MCF 10A (cell line): Measurements from ENCODE around the gene DIP2C. TPM values are rescaled to one million over a fixed set of nuclear protein-coding genes. Genes with fewer than 3 reads are reported as not detected.
"Not testable (repeated sequence)": the region's sequence is repeated elsewhere in the genome, so short reads cannot be mapped to it uniquely, and the experiment has no call there.

Experiments used
- BruUV-seq: library from RNA; stranded (reverse); fragments of 400-500 nt; replicated peaks from 2 replicates; lab custom pipeline; 2021; lab: Mats Ljungman, UMichigan
- CTCF ChIA-PET: fragments of 300-600 bp; sonication (Branson Sonifier 250); formaldehyde crosslinking; extraction: SDS; loops from one replicate; lab custom pipeline; 2021; ENCODE audit warnings: antibody characterized with exemption, inconsistent platforms; lab: Yijun Ruan, JAX
- POLR2A ChIA-PET: fragments of 300-600, 350-650 bp; sonication (Branson Sonifier 250); formaldehyde crosslinking; extraction: SDS; loops from one replicate; lab custom pipeline; 2020; ENCODE audit warnings: antibody characterized with exemption, inconsistent platforms; lab: Yijun Ruan, JAX
- DNase-seq: peaks from one replicate; pipeline ENCODE4 v3.0.0-alpha.2; 2018; ENCODE audit not compliant: unreplicated experiment
- H3K27ac Mint-ChIP-seq: one replicate; pipeline ENCODE4 v1.8.0; 2022; ENCODE audit warnings: mild to moderate bottlenecking, low read depth, mixed read lengths; ENCODE audit not compliant: unreplicated experiment
- H3K27me3 Mint-ChIP-seq: one replicate; pipeline ENCODE4 v1.8.0; 2022; ENCODE audit warnings: mixed read lengths; ENCODE audit not compliant: insufficient read depth, unreplicated experiment
- H3K36me3 Mint-ChIP-seq: one replicate; pipeline ENCODE4 v1.8.0; 2022; ENCODE audit warnings: mild to moderate bottlenecking, moderate library complexity, mixed read lengths; ENCODE audit not compliant: insufficient read depth, unreplicated experiment
- H3K4me1 Mint-ChIP-seq: one replicate; pipeline ENCODE4 v1.8.0; 2022; ENCODE audit warnings: mixed read lengths; ENCODE audit not compliant: insufficient read depth, unreplicated experiment
- H3K4me3 Mint-ChIP-seq: one replicate; pipeline ENCODE4 v1.8.0; 2022; ENCODE audit warnings: mild to moderate bottlenecking, moderate library complexity, mixed read lengths; ENCODE audit not compliant: unreplicated experiment
- H3K9me3 Mint-ChIP-seq: one replicate; pipeline ENCODE4 v1.8.0; 2022; ENCODE audit warnings: mixed read lengths; ENCODE audit not compliant: unreplicated experiment
- intact Hi-C: fragments of 100-400 bp; cut with micrococcal nuclease; formaldehyde crosslinking; loops from 2 replicates; pipeline ENCODE4 v1.14.1; 2022
- total RNA-seq: library from RNA; stranded (reverse); gene quantifications from 2 replicates; pipeline ENCODE4 v1.2.3, GENCODE V29; 2022
- TF ChIP-seq, protein P1 (sequence below): fragments of 200-600 bp; IDR thresholded peaks from one replicate; pipeline ENCODE4 v1.8.0; 2022; ENCODE audit warnings: antibody characterized with exemption, mild to moderate bottlenecking; ENCODE audit not compliant: unreplicated experiment

The DIP2C gene
- total RNA-seq, 1 experiment from 2014 or later = 0.37 TPM

DNA sequence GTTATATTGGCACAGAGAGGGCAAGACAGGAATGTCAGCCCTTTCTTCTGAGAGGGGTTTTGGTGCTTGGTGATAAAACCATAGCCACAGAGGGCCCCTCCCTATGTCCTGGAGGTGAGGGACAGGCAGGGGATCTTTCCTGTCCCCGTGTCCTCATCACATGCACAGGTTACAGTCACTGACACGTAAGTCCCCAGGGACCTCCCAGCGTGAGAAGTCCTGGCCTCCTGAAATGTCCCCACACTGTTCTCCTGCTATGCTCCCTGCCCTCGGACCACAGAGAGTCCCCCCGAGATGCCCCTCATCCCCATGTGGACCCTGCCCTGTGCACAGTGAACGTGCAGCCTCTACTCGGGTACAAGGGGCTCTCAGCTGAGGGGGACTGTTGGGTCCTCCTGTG, 293.8 kb downstream of the DIP2C start:
- intact Hi-C loops = no loop called here
- no peak overlapping the region for H3K27ac Mint-ChIP-seq
- no peak overlapping the region for H3K4me3 Mint-ChIP-seq
- H3K36me3 Mint-ChIP-seq = no peaks in the 10 kb centered on the region
- POLR2A ChIA-PET = no interaction called here
- no peak for DNase-seq
- no peaks in the 10 kb centered on the region for H3K9me3 Mint-ChIP-seq
- CTCF ChIA-PET = no interaction called here
- H3K27me3 Mint-ChIP-seq = no peaks in the 10 kb centered on the region
- no TSS peak for BruUV-seq
- TF ChIP-seq, protein P1, sequence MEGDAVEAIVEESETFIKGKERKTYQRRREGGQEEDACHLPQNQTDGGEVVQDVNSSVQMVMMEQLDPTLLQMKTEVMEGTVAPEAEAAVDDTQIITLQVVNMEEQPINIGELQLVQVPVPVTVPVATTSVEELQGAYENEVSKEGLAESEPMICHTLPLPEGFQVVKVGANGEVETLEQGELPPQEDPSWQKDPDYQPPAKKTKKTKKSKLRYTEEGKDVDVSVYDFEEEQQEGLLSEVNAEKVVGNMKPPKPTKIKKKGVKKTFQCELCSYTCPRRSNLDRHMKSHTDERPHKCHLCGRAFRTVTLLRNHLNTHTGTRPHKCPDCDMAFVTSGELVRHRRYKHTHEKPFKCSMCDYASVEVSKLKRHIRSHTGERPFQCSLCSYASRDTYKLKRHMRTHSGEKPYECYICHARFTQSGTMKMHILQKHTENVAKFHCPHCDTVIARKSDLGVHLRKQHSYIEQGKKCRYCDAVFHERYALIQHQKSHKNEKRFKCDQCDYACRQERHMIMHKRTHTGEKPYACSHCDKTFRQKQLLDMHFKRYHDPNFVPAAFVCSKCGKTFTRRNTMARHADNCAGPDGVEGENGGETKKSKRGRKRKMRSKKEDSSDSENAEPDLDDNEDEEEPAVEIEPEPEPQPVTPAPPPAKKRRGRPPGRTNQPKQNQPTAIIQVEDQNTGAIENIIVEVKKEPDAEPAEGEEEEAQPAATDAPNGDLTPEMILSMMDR = no peak
- H3K4me1 Mint-ChIP-seq = no peaks in the 10 kb centered on the region

DNA sequence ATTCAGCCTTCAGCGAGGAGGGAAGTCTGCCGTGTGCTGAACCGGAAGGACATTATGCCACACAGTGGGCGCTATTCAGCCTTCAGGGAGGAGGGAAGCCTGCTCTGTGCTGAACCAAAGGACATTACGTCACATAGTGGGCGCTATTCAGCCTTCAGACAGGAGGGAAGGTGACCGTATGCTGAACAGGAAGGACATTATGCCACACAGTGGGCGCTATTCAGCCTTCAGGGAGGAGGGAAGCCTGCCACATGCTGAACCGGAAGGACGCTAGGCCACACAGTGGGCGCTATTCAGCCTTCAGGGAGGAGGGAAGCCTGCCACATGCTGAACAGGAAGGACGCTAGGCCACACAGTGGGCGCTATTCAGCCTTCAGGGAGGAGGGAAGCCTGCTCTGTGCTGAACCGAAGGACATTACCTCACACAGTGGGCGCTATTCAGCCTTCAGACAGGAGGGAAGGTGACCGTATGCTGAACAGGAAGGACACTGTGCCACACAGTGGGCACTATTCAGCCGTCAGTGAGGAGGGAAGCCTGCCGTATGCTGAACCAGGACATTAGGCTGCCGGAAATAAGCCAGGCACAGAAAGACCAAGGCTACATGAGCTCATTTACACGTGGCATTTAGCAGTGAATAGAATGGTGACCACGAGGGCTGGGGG, 294.9 kb downstream of the DIP2C start:
- H3K4me1 Mint-ChIP-seq, H3K36me3 Mint-ChIP-seq, BruUV-seq, H3K4me3 Mint-ChIP-seq, intact Hi-C loops, H3K9me3 Mint-ChIP-seq, DNase-seq, POLR2A ChIA-PET, H3K27ac Mint-ChIP-seq, H3K27me3 Mint-ChIP-seq: not testable (repeated sequence)
- CTCF ChIA-PET = interaction anchor here (0.7 kb wide), 1 partner anchor 295 kb away, joined by 3 read pairs; the partner anchor contains the start of gene DIP2C

DNA sequence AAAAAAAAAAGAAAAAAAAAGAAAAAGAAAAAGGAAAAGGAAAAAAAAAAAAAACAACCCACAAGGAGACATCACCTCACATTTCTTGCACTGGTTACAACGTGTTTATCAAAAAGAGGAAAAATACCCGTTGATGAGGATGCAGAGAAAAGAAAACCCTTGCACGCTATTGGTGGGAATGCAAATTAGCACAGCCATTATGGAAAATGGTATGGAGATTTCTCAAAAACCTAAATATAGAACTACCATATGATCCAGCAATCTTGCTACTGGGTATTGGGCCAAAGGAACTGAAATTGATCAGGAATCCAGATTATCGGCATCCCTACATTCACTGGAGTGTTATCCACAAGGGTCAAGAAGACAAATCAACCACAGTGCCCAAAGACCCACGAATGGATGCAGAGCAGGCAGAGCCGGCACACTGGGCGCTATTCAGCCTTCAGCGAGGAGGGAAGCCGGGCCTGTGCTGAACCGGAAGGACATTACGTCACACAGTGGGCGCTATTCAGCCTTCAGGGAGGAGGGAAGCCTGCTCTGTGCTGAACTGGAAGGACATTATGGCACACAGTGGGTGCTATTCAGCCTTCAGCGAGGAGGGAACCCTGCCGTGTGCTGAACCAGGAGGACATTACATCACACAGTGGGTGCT, 295.6 kb downstream of the DIP2C start:
- POLR2A ChIA-PET = no interaction called here
- BruUV-seq = no TSS peak

DNA sequence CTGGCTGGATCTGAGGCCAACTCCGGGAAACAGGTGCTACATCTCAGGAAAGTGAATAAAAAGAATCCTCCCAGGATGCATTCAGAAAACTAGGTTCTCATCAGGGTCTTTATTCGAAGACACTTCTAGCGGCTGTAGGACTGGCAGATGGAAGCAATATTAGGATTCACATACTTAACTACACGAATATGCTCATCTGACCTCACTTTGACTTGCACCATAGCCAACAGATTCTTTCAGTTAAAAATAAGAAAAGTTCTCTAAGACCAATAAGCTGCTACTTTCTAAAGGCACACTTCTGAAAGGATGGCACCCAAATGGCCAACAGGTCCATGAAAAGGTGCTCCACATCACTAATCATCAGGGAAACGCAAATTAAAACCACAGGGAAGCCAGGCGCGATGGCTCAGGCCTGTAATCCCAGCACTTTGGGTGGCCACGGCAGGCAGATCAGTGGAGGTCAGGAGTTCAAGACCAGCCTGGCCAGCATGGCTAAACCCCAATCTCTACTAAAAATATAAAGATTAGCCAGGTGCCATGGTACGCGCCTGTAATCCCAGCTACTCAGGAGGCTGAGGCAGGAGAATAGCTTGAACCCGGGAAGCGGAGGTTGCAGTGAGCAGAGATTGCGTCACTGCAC, 296.2 kb downstream of the DIP2C start:
- H3K27ac Mint-ChIP-seq = no peak overlapping the region
- no peaks in the 10 kb centered on the region for H3K4me1 Mint-ChIP-seq
- intact Hi-C loops = no loop called here
- no peak overlapping the region for H3K4me3 Mint-ChIP-seq
- ChIA-PET POLR2A (no interaction called here), CTCF (no interaction called here)
- TF ChIP-seq, protein P1 = no peak
- no peak for DNase-seq
- no peaks in the 10 kb centered on the region for H3K27me3 Mint-ChIP-seq
- H3K9me3 Mint-ChIP-seq = no peaks in the 10 kb centered on the region
- no TSS peak for BruUV-seq
- H3K36me3 Mint-ChIP-seq = no peaks in the 10 kb centered on the region

More for the DNA sequence above, 295.6 kb downstream of the DIP2C start:
- CTCF ChIA-PET = no interaction called here
- no peak for DNase-seq
- no peaks in the 10 kb centered on the region for H3K36me3 Mint-ChIP-seq
- no peaks in the 10 kb centered on the region for H3K9me3 Mint-ChIP-seq
- TF ChIP-seq, protein P1 = no peak
- intact Hi-C loops = no loop called here
- no peak overlapping the region for H3K4me3 Mint-ChIP-seq
- H3K27ac Mint-ChIP-seq = no peak overlapping the region
- H3K4me1 Mint-ChIP-seq = no peaks in the 10 kb centered on the region
- H3K27me3 Mint-ChIP-seq = no peaks in the 10 kb centered on the region
